GM19043 (cell line): ENCODE measurements around the gene ATP13A2.

Experiments
- ATAC-seq: cut with Tn5 transposase; IDR thresholded peaks from one replicate; pipeline ENCODE4 v1.9.1; 2021; ENCODE audit warnings: low read depth; ENCODE audit not compliant: unreplicated experiment

Gene ATP13A2

DNA sequence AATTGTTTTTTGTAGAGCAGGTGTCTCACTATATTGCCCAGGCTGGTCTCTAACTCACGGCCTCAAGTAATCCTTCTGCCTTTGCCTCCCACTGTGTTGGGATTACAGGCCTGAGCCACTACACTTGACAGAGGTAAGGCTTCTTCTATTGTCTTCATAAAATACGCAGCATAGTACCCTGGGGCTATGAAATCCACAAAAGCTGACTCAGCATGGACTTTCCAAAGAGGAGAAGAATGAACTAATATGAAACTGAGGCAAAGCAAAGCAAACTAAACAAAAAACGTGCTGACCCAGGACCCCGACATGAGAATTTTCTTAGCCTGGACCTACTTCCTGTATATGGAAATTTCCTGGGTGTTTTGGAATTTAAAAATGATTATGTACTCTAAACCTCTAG is 18.5 kb upstream of the ATP13A2 start:
- no peak for ATAC-seq

DNA sequence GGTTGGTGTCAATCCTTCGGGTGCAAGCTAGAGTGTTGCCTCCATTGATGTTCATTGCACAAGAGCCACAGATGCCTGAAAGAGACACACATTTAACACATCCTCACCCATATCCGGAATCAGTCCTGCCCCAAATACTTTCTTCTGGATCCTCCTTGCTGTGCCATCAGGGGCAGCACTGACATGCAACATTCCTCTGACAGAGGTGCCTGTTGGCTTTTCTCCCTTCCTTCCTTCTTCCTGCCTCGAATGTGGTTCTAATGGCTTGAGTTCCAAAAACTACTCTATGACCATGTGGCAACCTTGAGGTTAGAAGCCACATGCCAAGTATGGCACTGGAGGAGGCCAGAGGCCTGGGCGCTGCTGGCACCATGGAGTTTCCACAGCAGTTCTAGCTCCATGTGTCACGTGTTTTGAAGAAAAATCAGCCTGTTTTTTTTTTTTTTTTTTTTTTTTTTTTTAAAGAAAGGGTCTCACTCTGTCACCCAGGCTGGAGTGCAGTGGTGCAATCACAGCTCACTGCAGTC is 17.0 kb upstream of the ATP13A2 start:
- no peak for ATAC-seq

DNA sequence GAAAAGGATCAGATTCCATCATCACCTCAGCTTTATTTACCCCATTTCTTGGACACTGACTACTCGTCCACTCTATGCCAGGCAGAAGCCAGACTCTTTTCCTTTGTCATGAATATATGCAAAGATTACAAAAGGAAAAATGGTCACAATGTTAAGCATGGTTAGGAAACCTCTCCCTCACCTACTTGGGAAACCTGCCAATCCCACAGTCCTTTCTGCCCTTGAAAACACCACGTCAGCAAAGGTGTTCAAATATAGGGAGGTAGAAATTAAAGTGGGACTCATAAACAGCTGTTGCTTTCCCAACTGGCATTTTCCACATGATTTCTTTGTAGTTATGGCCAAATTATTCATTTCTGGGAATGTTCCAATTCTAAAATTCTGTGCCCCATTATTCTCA is 16.2 kb upstream of the ATP13A2 start:
- ATAC-seq, result no peak

DNA sequence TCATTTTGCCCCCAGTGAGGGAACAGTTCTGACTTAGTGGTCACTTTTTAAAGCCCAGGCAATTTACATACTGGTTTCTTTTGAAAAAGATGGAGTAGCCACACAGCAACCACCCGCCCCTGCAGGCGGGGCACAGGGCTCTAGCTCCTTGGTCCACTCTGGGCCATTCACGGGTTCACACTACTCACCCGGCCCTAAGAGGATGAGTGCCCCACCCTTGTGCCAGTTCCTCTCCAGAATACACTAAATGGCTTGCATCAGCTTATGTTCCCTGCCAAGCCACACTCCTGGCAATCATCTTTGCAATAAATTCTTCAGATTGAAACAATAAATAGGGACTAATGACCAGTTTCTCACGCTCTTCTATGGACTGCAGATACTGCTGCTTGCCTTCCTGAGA is 15.7 kb upstream of the ATP13A2 start:
- ATAC-seq, result no peak

DNA sequence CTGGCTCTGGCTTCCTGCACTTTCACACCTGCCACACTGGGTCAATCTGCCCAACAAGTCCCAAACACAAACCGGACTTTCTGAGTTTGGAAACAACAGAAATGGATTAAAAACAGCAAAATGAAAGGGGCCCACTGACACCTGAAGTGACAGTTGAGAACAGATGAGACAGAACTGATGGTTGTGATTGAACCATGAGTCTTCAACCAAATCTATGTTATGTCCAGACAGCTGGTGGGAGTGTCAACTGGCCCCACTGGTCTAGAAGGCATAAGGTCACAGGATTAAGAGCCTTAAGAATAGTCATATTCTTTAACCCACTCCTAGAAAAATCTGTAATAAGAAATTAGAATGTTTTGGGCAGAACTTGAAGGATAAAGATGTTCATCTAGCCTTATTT is 13.0 kb upstream of the ATP13A2 start:
- ATAC-seq, result no peak

DNA sequence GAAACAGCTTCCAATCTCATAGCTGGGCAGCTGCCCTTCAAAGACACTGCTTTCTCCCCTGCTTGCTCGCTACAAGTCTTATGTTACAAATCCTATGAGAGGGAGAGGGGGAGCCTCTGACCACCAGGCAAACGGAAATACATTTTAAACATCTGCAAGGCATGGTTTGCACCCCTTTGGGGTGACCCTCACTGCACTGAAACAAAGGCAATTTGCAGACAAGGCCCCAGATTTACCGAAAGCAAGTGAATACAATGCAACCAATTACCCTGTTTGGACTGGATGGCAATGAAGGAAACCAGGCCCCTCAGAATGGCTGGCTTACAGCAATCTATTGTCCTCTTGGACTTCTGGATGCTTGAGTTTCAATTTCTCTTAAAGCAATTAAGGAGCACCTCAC is 11.8 kb upstream of the ATP13A2 start:
- no peak for ATAC-seq

DNA sequence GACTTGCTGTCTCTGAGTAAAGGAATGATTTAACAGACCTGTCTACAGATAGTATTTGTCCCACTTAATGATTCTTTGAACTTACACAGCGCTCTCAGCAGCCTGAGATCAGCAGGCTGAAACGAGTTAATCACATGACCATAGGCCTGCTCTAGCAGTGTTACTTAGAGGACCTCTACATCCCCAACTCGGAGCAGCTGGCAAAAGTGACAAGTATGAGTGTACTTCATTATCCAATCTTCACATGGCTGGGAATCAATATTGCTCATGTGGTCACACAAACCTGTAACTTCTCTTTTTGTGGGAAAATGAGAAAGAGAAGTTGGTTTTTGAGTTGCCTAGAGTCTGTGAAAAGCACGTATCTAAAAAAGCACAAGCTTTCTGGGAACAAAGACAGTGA is 11.4 kb upstream of the ATP13A2 start:
- no peak for ATAC-seq

DNA sequence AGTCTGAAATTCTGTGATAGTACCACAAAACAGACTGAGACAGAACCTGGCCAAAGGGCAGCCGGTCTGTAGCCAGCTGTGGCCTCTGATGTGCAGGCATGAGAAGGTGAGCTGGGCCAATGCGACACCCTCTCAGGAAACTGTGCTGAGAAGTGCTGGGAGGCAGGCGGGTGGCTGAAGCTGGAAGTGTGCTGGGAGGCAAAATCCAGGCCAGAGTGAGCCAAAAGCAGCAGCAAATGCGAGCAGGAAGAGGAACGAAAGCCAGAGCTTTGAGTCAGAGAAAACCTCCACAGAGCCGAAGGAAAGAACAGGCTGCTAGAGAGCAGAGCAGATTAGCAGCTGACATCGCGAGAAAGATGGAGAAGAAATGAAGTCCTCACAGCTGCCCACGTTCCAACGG is 10.2 kb upstream of the ATP13A2 start:
- ATAC-seq, result no peak

DNA sequence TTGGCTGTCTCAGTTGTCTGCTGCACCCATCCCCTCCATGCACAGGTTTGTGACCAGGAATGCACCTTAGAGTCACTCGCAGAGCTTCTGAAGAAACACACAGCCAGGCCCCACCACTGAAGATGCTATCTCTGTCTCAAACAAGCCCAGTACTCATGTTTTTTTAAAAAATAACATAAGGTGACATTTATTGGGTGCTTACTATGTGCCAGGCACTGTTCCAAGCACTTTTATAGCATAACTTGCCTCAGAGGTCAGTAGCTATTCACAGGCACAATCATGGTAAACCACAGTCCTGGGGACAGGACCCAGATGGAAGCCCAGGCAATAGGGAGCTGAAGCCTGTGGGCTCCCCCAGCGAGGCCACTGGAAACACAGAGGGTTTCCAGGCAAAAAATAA is 8.8 kb upstream of the ATP13A2 start:
- no peak for ATAC-seq

DNA sequence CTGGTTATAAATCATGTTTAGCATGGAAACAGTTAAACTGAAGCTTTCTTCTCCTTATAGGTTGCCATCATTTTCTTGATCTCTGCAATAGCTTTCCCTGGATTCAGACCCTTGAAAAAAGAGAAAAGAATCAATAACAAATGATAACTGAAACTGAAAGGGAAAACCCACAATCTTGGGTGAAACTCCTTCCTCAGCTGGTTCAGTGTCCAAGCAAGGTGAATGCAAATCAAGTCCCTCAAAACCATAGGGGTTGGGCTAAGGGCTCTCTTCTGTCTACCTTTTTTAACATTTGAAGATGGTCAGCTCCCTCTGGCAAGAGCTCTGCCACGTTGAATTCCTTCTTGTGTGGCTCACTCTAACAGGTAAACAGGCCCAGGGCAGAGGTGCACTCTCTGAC is 7.1 kb upstream of the ATP13A2 start:
- no peak for ATAC-seq

DNA sequence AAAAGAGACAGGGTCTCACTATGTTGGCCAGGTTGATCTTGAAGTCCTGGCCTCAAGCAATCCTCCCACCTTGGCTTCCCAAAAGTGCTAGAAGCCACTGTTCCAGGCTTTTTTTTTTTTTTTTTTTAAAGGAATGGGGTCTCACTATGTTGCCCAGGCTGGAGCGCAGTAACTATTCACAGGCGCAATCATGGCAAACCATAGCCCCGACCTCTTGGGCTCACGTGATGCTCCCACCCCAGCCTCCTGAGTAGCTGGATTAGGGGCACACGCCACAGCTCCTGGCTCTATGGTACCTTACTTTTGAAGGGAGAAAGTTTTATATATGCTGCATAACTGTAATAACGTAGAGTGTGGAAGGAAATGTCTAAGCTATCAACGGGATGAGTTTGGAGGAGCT is 5.7 kb upstream of the ATP13A2 start:
- no peak for ATAC-seq

DNA sequence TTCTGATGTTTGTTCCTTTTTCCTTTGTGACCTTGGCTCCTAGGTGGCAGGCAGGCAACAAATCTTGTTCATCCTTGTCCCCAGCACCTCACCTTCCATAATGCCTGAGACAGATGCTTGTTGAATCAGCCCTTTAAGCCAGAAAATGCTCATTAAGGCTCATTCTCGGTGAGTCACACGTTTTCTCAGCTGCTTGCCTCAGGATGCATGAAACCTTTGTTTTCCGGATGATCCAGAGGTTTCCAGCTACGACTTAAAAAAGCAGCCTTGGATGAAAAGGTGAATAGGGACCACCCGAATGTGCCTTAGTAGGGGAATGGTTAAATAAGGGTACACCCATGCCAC is 4.6 kb upstream of the ATP13A2 start:
- no peak for ATAC-seq

DNA sequence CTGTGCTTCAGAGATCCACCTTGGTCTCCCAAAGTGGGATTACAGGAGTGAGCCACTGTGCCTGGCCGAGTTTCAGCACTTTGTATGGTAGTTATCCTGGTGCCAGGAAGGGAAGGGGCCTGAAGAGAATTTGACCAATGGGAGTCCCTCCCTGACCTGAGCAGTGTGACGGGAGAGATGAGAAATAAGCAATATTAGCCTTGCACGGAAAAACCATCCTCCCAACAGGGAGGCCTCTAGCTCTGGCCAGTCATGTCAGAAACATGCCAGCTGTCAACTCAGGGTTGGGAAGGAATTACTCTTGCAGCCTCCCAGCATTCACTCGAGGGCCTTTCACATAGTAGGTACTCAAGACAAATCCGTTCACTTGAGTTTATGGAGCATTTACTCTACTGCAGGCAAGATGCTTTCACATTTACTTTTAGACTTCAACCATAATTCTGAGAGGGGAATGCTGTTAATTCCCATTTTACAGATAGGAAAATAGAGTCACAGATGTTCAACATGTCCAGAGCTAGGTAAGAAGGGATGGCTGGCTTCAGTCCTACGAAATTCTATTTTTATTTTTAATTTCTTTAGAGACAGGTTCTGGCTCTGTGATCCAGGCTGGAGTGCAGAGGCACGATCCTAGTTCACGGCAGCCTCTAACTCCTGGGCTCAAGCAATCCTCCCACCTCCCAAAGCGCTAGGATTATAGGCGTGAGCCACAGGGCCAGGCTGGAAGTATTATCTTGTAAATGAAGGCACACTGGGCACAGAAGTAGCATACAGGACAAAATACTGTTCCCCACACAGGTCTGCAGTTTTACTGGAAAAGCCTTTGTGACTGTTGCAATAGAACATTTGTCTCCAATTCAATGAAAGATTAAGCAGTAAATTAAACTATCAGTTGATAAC is 3.2 kb upstream of the ATP13A2 start:
- no peak for ATAC-seq

DNA sequence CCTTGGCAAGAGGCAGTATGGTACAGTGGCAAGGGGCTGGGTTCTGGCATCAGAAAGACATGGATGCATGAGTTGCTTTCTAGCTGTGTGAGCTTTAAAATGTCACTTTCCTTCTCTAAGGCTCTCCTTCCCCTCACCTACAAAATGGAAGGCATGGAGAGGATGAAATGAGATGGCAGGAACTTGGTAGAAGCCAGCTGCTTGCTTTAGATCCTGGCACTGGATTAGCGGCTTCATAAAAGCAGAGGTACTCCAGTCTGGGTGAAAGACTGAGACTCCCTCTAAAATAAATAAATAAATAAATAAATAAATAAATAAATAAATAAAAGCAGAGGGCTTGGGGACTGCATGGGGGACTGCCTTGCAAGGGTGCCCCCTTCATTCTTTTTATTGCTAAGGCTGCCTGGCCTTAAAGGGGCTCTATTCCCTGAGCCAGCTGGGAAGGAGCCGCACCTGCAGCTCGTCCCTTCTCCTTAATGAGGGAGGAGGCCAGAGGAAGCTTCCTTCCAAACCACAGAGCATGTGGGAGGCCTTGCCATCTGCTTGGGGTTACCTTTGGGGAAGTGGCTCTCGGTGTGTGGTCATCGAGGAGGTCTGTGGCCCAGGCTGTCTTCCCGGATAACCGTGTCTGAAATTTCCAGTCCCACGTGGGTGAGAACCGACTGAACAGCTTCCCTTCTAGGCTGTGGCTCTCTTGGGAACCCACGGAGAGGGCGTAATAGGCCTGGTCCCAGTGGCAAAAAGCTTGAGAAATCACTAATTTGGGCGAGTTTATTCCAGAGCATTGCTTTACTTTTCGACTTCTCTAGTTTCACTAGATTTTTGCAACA is 2.0 kb upstream of the ATP13A2 start:
- ATAC-seq, result no peak

DNA sequence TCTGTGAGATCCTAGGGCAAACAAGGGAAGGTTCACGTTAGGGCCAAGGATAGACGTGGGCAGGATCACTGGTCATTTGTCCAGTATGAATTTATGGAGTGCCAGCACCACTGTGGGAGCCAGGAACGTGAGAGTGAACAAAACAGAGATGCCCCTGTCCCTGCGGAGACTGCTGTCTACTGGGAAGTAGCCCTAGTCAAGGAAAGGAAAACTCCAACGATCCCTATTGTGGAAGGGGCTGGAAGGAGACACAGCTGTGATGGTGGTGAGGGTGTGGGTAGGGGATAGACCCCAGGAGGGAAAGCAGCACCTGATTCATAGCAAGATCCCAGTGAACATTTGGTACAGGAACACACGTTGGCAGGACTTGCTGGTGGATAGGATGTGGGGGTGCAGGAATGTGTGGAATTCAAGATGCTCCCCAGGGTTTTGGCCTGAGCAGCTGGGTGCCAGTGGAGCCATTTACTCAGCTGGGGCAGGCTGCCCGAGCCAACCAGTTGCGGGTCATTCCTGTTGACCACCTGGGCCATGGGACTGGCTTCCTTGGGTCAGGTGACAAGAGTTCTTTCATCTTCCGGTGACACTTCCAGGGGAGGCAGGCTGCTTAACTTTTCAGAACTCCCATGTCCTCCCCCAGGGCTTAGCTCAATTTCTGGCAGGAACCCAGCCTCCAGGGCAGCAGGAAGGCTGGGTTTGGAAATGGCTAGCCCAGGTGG is 1.2 kb upstream of the ATP13A2 start:
- no peak for ATAC-seq

DNA sequence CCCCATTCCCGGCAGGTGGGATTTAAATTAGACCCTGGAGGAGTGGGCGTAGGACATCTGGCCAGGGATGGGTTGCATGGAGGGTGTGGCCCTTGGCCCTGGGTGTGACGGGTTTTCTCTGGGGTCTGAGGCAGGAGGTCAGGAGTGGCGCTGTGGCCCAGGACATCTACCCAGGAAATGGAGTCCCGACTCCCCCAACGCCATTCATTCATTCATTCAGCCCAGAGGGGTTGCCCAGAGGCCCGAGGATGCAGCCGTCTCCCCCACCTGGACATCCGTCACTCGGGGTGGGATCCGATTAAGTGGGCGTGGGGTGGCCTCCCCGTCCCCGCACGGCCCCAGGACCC is 663 bp downstream of the ATP13A2 start:
- no peak for ATAC-seq

DNA sequence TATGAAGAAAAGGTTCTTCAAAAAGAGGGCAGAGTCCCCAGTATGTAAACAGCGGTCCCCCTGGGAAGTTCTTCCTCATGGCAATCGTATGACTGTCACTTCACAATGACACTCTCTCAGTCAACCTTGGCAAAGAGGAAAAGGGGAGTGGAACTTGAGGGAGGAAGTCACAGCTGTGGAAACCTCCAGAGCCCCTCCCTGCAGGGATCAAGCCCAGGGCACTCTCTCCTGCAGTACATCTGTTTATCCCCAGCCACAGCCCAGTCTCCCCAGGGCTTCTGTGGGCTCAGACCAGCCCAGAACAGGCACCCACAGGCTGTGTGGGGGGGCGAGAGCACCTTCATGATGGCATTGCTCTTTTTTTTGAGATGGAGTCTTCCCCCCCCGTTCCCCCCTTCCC is 2.0 kb downstream of the ATP13A2 start:
- no peak for ATAC-seq

DNA sequence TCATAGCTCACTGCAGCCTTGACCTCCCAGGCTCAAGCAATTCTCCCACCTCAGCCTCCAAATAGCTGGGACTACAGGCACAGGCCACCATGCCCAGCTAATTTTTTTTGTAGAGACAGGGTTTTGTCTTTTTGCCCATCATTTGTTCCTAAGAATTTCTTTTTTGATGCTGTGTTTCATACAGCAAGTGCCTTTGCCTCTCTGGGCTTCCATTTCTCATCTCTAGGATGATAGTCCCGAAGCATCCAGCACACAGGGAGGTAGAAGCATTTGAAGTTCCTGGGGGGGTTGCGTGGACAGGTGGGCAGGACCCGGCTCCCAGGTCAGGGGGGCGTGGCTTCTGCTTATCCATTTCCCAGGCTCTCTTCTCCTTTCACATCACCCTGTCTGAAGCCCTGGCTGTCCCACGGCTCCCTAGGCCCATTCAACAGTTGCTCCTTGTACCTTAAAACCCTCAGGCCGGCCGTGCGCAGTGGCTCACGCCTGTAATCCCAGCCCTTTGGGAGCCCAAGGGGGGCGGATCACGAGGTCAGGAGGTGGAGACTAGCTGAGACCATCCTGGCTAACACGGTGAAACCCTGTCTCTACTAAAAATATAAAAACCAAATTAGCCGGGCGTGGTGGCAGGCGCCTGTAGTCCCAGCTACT is 3.4 kb downstream of the ATP13A2 start:
- ATAC-seq, result no peak

DNA sequence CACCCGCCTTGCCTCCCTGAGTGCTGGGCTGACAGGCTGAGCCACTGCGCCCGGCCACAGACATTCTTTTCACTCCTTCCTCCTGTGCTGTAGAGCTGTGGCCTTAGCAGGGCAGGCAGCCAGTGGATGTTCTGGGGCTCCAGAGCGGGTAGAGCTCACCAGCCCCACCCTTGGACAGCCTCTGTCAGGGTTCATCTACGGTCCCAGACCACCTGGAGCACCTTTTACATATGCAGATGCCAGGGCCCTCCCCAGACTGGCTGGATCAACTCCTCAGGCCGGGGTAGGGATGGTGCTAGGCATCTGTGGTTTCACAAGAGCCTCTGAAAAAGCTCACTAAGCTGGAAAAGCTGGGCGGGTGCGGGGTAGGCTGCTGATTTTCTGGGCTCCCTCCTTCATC is 4.6 kb downstream of the ATP13A2 start:
- no peak for ATAC-seq

DNA sequence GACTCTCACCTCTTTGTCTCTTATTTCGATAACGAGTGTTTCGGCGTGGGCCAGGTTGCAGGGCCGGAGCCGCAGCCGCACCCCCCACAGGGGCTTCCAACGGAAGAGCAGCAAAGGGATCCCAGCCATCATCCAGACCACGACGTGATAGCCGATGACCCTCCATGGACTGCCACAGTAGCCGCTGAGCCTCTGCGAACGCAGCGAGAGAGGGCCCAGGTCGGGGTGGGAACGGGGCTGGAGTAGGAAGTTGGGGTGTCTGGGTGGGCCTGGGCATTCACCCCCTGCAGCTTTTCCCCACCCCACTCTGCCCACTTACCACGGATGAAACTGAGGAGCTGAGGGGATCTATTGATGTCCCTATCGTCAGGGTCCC is 6.4 kb downstream of the ATP13A2 start:
- ATAC-seq, result no peak
